HEK293 (cell line): ENCODE measurements around the gene ESPNL.

Experiments used
- CTCF ChIA-PET: fragments of 350-600 bp; formaldehyde crosslinking; extraction: SDS; loops from one replicate; lab custom pipeline; 2021; ENCODE audit warnings: antibody characterized with exemption; lab: Yijun Ruan, JAX
- POLR2A ChIA-PET: fragments of 300-600 bp; formaldehyde crosslinking; extraction: SDS; loops from one replicate; lab custom pipeline; 2020; ENCODE audit warnings: antibody characterized with exemption, inconsistent platforms; lab: Yijun Ruan, JAX
- H3K27ac ChIP-seq: fragments of 200-500 bp; sonication (Bioruptor generic); 2 replicates; pipeline ENCODE4 v1.5.1; 2014; ENCODE audit warnings: low read depth, low read length, control low read depth, inconsistent platforms; ENCODE audit errors: extremely low read depth
- H3K36me3 ChIP-seq, 2 experiments: fragments of 200-500 bp in 1 of 2; sonication (Bioruptor generic) in 1 of 2; 1 replicate in 1 of 2; 2 replicates in 1 of 2; pipeline ENCODE4 v1.5.1; 2014 to 2017; ENCODE audit warnings: inconsistent platforms in 2 of 2, low read length in 2 of 2; ENCODE audit not compliant: control insufficient read depth in 2 of 2, insufficient read depth in 1 of 2
- H3K4me1 ChIP-seq: fragments of 200-500 bp; sonication (Bioruptor generic); 2 replicates; pipeline ENCODE4 v1.5.1; 2014; ENCODE audit warnings: mild to moderate bottlenecking, low read length, inconsistent platforms; ENCODE audit not compliant: control insufficient read depth, insufficient read depth
- H3K4me3 ChIP-seq: 2 replicates; pipeline ENCODE4 v1.5.1; 2011; ENCODE audit warnings: low read depth, mild to moderate bottlenecking, control low read depth, low read length, moderate library complexity
- H3K9me3 ChIP-seq: fragments of 200-500 bp; sonication (Bioruptor generic); 2 replicates; pipeline ENCODE4 v1.5.1; 2014; ENCODE audit warnings: low read depth, low read length, inconsistent platforms; ENCODE audit not compliant: control insufficient read depth, insufficient read depth
- EGR2 ChIP-seq: fragments of 450-650 bp; formaldehyde crosslinking; IDR thresholded peaks from 2 replicates; pipeline ENCODE4 v1.5.1; 2016; ENCODE audit warnings: low read depth, missing biosample characterization, missing genetic modification characterization
- INSM2 ChIP-seq: fragments of 450-650 bp; formaldehyde crosslinking; IDR thresholded peaks from 2 replicates; pipeline ENCODE4 v1.5.1; 2016; ENCODE audit warnings: missing biosample characterization, missing genetic modification characterization
- ZNF140 ChIP-seq: fragments of 450-650 bp; formaldehyde crosslinking; IDR thresholded peaks from 2 replicates; pipeline ENCODE4 v1.5.1; 2016; ENCODE audit warnings: missing biosample characterization, missing genetic modification characterization
- ZNF18 ChIP-seq: fragments of 450-650 bp; formaldehyde crosslinking; IDR thresholded peaks from 2 replicates; pipeline ENCODE4 v1.5.1; 2016; ENCODE audit warnings: missing biosample characterization, missing genetic modification characterization
- ZNF398 ChIP-seq: fragments of 450-650 bp; formaldehyde crosslinking; IDR thresholded peaks from 2 replicates; pipeline ENCODE4 v1.5.1; 2017; ENCODE audit warnings: missing biosample characterization, missing genetic modification characterization
- ZNF416 ChIP-seq: fragments of 450-650 bp; formaldehyde crosslinking; IDR thresholded peaks from 2 replicates; pipeline ENCODE4 v1.5.1; 2016; ENCODE audit warnings: missing biosample characterization, missing genetic modification characterization
- ZNF580 ChIP-seq: fragments of 450-650 bp; formaldehyde crosslinking; IDR thresholded peaks from 2 replicates; pipeline ENCODE4 v1.5.1; 2016; ENCODE audit warnings: missing biosample characterization, missing genetic modification characterization
- ZNF585B ChIP-seq: fragments of 450-650 bp; formaldehyde crosslinking; IDR thresholded peaks from 2 replicates; pipeline ENCODE4 v1.5.1; 2016; ENCODE audit warnings: missing biosample characterization, missing genetic modification characterization
- ZNF670 ChIP-seq: fragments of 450-650 bp; formaldehyde crosslinking; IDR thresholded peaks from 2 replicates; pipeline ENCODE4 v1.5.1; 2016; ENCODE audit warnings: missing biosample characterization, missing genetic modification characterization, low read depth
- ZNF768 ChIP-seq: fragments of 450-650 bp; formaldehyde crosslinking; IDR thresholded peaks from 2 replicates; pipeline ENCODE4 v1.5.1; 2018; ENCODE audit warnings: missing biosample characterization, mild to moderate bottlenecking, missing genetic modification characterization
- ZSCAN18 ChIP-seq: fragments of 450-650 bp; formaldehyde crosslinking; IDR thresholded peaks from 2 replicates; pipeline ENCODE4 v1.5.1; 2016; ENCODE audit warnings: missing biosample characterization, missing genetic modification characterization

Gene ESPNL

GRCh38 chr2:238182362-238182761, 82.2 kb downstream of the ESPNL start:
- Histone ChIP-seq H3K36me3 (peaks cover 70 to 100% of the 10 kb centered on the region in 2 experiments), H3K4me3 (no peak overlapping the region), H3K27ac (no peak overlapping the region), H3K9me3 (no peaks in the 10 kb centered on the region), H3K4me1 (no peaks in the 10 kb centered on the region)
- no peak for TF ChIP-seq EGR2
- TF ChIP-seq ZNF585B (tag by site-specific recombination): no peak
- no peak for TF ChIP-seq ZNF580
- no peak for TF ChIP-seq ZNF398 (tag by site-specific recombination)
- no peak for TF ChIP-seq ZSCAN18 (tag by site-specific recombination)
- no peak for TF ChIP-seq ZNF768 (tag by site-specific recombination)
- no peak for TF ChIP-seq ZNF416 (tag by site-specific recombination)
- TF ChIP-seq INSM2 (tag by site-specific recombination): no peak
- TF ChIP-seq ZNF670 (tag by site-specific recombination): no peak
- TF ChIP-seq ZNF140: no peak
- TF ChIP-seq ZNF18 (tag by site-specific recombination): no peak
- CTCF ChIA-PET: no interaction called here
- POLR2A ChIA-PET: no interaction called here
